ENCODE measurements around the gene PTPN7.

- TF ChIP-seq, protein P1, sequence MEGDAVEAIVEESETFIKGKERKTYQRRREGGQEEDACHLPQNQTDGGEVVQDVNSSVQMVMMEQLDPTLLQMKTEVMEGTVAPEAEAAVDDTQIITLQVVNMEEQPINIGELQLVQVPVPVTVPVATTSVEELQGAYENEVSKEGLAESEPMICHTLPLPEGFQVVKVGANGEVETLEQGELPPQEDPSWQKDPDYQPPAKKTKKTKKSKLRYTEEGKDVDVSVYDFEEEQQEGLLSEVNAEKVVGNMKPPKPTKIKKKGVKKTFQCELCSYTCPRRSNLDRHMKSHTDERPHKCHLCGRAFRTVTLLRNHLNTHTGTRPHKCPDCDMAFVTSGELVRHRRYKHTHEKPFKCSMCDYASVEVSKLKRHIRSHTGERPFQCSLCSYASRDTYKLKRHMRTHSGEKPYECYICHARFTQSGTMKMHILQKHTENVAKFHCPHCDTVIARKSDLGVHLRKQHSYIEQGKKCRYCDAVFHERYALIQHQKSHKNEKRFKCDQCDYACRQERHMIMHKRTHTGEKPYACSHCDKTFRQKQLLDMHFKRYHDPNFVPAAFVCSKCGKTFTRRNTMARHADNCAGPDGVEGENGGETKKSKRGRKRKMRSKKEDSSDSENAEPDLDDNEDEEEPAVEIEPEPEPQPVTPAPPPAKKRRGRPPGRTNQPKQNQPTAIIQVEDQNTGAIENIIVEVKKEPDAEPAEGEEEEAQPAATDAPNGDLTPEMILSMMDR (IDR thresholded peaks at IDR 0.05; ENCODE audit: low read depth, low read length): no peak
- no peak for TF ChIP-seq POLR2A (IDR thresholded peaks at IDR 0.05; ENCODE audit: extremely low read depth, insufficient read length)
- no peak; the same call in 1 of the 2 replicates for TF ChIP-seq MYC (IDR thresholded peaks at IDR 0.05; ENCODE audit: low read depth, low read length)
Measured at GRCh38 chr1:202162418-202163280, 2.2 kb upstream of the PTPN7 start.
